Measurements from ENCODE around the gene PCDHA6.
A peak's percentile ranks its signal among the peaks of the same experiment; 100 is the strongest.

Gene PCDHA6

GRCh38 chr5:140877262-140877581, 49.5 kb downstream of the PCDHA6 start:
- Histone ChIP-seq H3K9ac (ENCODE audit: low read length) (no peak overlapping the region), H3K4me1 (ENCODE audit: control insufficient read depth, insufficient read depth, low read depth, low read length) (peaks cover 8% of the 10 kb centered on the region), H3K79me1 (replicated peaks; ENCODE audit: low read length, poor library complexity, severe bottlenecking) (peaks cover 3% of the 10 kb centered on the region), H2BK120ac (ENCODE audit: low read depth, low read length) (no peak overlapping the region), H3K27ac (ENCODE audit: low read length, poor library complexity, severe bottlenecking) (no peak overlapping the region), H2BK12ac (ENCODE audit: low read length in 2 of 2) (no peak overlapping the region), H3K36me3 (ENCODE audit: control insufficient read depth in 1 of 2, insufficient read depth in 2 of 2, low read depth in 1 of 2, low read length in 2 of 2) (peaks cover 0 to 15% of the 10 kb centered on the region in 2 experiments), H2BK5ac (ENCODE audit: low read depth, low read length, poor library complexity, severe bottlenecking) (no peak overlapping the region), H2BK15ac (ENCODE audit: low read depth, poor library complexity, severe bottlenecking) (no peak overlapping the region), H3K18ac (ENCODE audit: low read depth in 1 of 2, low read length in 2 of 2) (no peak overlapping the region), H3K9me3 (ENCODE audit: control insufficient read depth, low read length) (peaks cover 50% of the 10 kb centered on the region), H3K4ac (ENCODE audit: low read depth in 1 of 2, low read length in 2 of 2) (no peak overlapping the region), H3K4me3 (ENCODE audit: insufficient read depth in 1 of 2, low read depth in 1 of 2, low read length in 2 of 2) (no peak overlapping the region), H4K91ac (ENCODE audit: low read length) (peak overlapping the region; percentile 15), H3K4me2 (ENCODE audit: low read length, poor library complexity, severe bottlenecking) (no peak overlapping the region), H3K14ac (ENCODE audit: low read length in 2 of 2) (no peak overlapping the region), H2AK5ac (ENCODE audit: low read length, severe bottlenecking) (no peak overlapping the region), H4K8ac (ENCODE audit: low read length) (no peak overlapping the region), H3K27me3 (ENCODE audit: control insufficient read depth in 1 of 2, insufficient read depth in 1 of 2, low read length in 2 of 2) (no peaks in the 10 kb centered on the region), H2AFZ (ENCODE audit: low read depth, low read length) (no peak overlapping the region), H3K23ac (ENCODE audit: low read length in 2 of 2) (no peak overlapping the region)
- 96% methylated on average over 37 of the region's 37 CpGs for WGBS
- no peak for DNase-seq
